Psoas muscle (tissue), 8 donors: Measurements from ENCODE around the gene FANK1. TPM values are rescaled to one million over a fixed set of nuclear protein-coding genes. Genes with fewer than 3 reads are reported as not detected.
"Not testable (repeated sequence)": the region's sequence is repeated elsewhere in the genome, so short reads cannot be mapped to it uniquely, and the experiment has no call there.

Experiments
- ATAC-seq, 4 donors: fragments of 200-7000 bp; cut with Tn5 transposase; one replicate each; pipeline ENCODE4 v1.9.1; 2020; ENCODE audit warnings: moderate library complexity in 3 of 4, mild to moderate bottlenecking in 2 of 4
- DNase-seq, 2 donors: peaks; one replicate each; pipeline ENCODE4 v3.0.0-alpha.2; 2020
- H3K27ac ChIP-seq: fragments of 200-600 bp; one replicate; pipeline ENCODE4 v1.8.0; 2022
- H3K27me3 ChIP-seq, 3 donors: fragments of 200-600 bp in 1 of 3; one replicate each; pipeline versions ENCODE4 v1.6.1 to v1.8.0; 2013 to 2022; ENCODE audit warnings: low read length in 2 of 3, mild to moderate bottlenecking in 2 of 3, moderate library complexity in 1 of 3; ENCODE audit not compliant: insufficient read depth in 3 of 3
- H3K36me3 ChIP-seq, 2 donors: fragments of 200-600 bp in 1 of 2; one replicate each; pipeline versions ENCODE4 v1.6.1 to v1.8.0; 2013 to 2022; ENCODE audit warnings: low read depth in 1 of 2, mild to moderate bottlenecking in 1 of 2, moderate library complexity in 1 of 2; ENCODE audit not compliant: insufficient read depth in 1 of 2
- H3K4me1 ChIP-seq: fragments of 200-600 bp; one replicate; pipeline ENCODE4 v1.8.0; 2022
- H3K4me3 ChIP-seq: fragments of 200-600 bp; one replicate; pipeline ENCODE4 v1.8.0; 2022; ENCODE audit warnings: mild to moderate bottlenecking
- H3K9me3 ChIP-seq: fragments of 200-600 bp; one replicate; pipeline ENCODE4 v1.8.0; 2022
- WGBS, 3 donors: extraction: QIAGEN DNeasy Blood & Tissue Kit; methylation state at CpG; one replicate each; pipeline versions ENCODE4 v1.1.6 to v1.1.7; 2013; 5-methylcytosine and 5-hydroxymethylcytosine counted together
- intact Hi-C, 2 donors: fragments of 100-400 bp; cut with DNase I; formaldehyde crosslinking; loops; one replicate each; pipeline versions ENCODE4 v1.11.0 to v1.14.2; 2022
- polyA plus RNA-seq, 3 donors: library from polyadenylated mRNA; stranded (reverse); fragments of 200-250 nt; gene quantifications; one replicate each; pipeline ENCODE4 v1.2.3, GENCODE V29; 2013
- total RNA-seq, 4 donors: library from RNA; stranded (reverse); fragmentation: NEBNext Ultra II Directional in 2 of 4; extraction: Animal tissue kit (Norgen Biotek cat#: 25700) in 2 of 4; gene quantifications; one replicate each; pipeline versions ENCODE4 v1.2.1 to v1.2.4, GENCODE V29; 2021 to 2023
- TF ChIP-seq, protein P1 (sequence below): fragments of 200-600 bp; IDR thresholded peaks from one replicate; pipeline ENCODE4 v1.8.0; 2022; ENCODE audit warnings: antibody characterized with exemption
- donor health status: healthy with polysubstance abuse.
- donor health status: DM: no; HTN: no; CAD: no; lungs with moderate emphysema.
- donor health status: Bipolar disorder and iron deficiency.
- donor health status: healthy.
- donor health status: DM: yes; HTN: yes; CAD: no.
- donor health status: DM: no; HTN: no; CAD: no.
- donor health status: DM: no; HTN: no; CAD: no.
- donor health status: DM: yes; HTN: yes; CAD: no.

Gene FANK1
- total and polyA plus RNA-seq, 7 donors: 0.23 to 0.49 (median 0.29) TPM; not detected in 3

DNA sequence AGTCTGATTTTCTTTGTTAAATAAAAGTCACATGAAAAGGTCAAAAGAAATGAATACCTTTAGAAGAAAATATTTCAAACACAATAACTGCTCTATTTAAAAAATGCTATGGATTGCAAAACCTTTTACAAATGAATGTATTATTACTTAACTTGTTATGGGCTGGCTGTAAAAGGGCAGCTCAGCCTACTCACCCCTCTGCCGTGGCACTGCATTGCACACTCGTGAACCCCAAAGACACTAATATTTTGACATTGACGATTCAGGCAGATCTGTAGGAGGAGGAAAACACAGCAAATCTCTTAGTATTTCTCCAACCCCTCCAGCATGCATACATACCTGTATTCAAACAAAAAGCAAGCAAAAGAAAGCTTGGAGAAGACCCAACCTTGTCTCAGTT is 149.5 kb downstream of the FANK1 start:
- Histone ChIP-seq H3K27ac (no peak overlapping the region), H3K9me3 (no peaks in the 10 kb centered on the region), H3K4me1 (no peaks in the 10 kb centered on the region), H3K4me3 (no peak overlapping the region), H3K36me3 (no peaks in the 10 kb centered on the region), H3K27me3 (no peaks in the 10 kb centered on the region)
- WGBS, 3 donors: 93 to 97% (median 94%) methylated on average over 3 of the region's 3 CpGs
- ATAC-seq: no peak
- TF ChIP-seq, protein P1, sequence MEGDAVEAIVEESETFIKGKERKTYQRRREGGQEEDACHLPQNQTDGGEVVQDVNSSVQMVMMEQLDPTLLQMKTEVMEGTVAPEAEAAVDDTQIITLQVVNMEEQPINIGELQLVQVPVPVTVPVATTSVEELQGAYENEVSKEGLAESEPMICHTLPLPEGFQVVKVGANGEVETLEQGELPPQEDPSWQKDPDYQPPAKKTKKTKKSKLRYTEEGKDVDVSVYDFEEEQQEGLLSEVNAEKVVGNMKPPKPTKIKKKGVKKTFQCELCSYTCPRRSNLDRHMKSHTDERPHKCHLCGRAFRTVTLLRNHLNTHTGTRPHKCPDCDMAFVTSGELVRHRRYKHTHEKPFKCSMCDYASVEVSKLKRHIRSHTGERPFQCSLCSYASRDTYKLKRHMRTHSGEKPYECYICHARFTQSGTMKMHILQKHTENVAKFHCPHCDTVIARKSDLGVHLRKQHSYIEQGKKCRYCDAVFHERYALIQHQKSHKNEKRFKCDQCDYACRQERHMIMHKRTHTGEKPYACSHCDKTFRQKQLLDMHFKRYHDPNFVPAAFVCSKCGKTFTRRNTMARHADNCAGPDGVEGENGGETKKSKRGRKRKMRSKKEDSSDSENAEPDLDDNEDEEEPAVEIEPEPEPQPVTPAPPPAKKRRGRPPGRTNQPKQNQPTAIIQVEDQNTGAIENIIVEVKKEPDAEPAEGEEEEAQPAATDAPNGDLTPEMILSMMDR: no peak
- intact Hi-C loops: no loop called here
- no peak for DNase-seq

DNA sequence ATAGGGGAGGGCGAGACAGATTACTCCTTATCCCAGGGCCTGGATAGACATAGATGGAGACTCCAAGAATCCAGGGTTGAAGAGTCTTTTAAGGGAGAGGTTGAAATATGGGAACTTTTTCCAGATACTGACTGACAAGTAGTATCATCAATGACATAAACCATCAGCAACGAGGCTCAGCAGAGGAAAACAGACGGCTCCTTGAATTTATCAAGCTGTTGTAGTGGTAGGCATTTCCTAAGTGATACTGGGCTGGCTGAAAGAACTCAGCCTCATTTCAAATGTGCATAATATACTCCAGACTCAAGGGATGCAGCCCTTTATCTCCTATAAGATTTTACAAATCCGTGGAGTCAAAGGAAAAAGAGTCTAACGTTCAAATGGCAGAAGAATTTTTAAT is 150.5 kb downstream of the FANK1 start:
- no peaks in the 10 kb centered on the region for H3K27me3 ChIP-seq
- 74 to 85% (median 74%) methylated on average over 5 of the region's 5 CpGs for WGBS, 3 donors
- intact Hi-C loops: no loop called here
- no peak overlapping the region for H3K27ac ChIP-seq
- no peaks in the 10 kb centered on the region for H3K4me1 ChIP-seq
- H3K36me3 ChIP-seq: no peaks in the 10 kb centered on the region
- no peak for ATAC-seq
- H3K9me3 ChIP-seq: no peaks in the 10 kb centered on the region
- DNase-seq: no peak
- H3K4me3 ChIP-seq: no peak overlapping the region
- TF ChIP-seq, protein P1: no peak

DNA sequence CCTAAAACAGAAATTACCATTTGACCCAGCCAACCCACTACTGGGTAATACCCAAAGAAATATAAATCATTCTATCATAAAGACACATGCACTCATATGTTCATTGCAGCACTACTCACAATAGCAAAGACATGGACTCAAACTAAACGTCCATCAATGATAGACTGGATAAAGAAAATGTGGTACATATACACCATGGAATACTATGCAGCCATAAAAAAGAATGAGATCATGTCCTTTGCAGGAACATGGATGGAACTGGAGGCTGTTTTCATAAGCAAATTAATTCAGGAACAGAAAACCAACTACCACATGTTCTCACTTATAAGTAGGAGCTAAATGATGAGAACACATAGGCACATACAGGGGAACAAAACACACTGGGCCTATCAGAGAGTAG is 151.4 kb downstream of the FANK1 start:
- H3K4me3 ChIP-seq, intact Hi-C loops, ATAC-seq, H3K36me3 ChIP-seq, H3K27me3 ChIP-seq, H3K4me1 ChIP-seq, H3K9me3 ChIP-seq, DNase-seq, H3K27ac ChIP-seq: not testable (repeated sequence)
- whole genome bisulfite sequencing, 3 donors: 87 to 94% (median 89%) methylated on average over 1 of the region's 1 CpG

DNA sequence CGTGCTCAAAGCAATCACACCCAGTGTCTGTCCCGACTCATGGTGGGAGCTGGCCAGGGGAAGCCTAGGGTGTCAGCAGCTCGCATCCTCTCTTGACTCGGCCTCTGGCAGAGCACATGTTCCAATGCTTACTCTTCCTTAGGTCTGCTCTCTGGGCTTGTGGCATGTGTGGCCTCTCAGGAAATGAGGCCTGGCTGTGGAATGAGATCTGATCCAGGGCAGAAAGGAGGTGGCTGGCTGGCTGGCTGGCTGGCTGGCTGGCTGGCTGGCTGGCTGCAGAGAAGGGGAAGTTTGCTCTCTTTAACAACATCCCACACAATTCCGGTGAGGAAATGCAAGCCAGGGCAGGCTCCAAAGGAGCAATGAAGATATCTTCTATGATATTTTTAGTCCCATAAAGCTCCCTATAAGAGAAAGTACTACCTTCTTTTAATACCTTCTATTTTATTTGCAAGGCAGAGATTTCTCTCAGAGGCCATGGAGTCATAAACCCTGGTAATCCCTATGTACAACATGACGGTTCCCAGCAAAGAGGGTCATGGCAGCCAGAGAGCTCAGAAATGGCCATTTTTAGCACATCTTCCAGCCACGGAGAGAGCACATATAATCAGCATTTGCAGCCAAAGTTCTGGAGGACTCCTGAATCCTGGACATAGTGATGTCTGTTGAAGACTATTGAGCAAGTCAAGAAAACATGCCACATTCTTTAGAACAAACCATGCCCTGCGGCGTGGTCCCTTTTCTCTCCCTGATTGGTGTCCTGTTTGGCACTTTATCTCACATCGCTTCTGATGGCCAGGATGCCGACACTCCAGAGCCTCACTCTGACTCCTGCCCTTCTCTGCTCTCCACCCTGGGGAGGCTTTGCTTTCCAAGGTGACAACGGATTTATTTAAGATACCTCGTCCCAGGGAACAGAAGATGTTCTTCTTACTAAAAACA is 153.7 kb downstream of the FANK1 start:
- no peak overlapping the region for H3K4me3 ChIP-seq
- TF ChIP-seq, protein P1: no peak
- intact Hi-C loops: no loop called here
- DNase-seq: no peak
- H3K27ac ChIP-seq: no peak overlapping the region
- H3K36me3 ChIP-seq: no peaks in the 10 kb centered on the region
- WGBS, 3 donors: 57 to 64% (median 64%) methylated on average over 13 of the region's 13 CpGs
- no peaks in the 10 kb centered on the region for H3K27me3 ChIP-seq
- no peaks in the 10 kb centered on the region for H3K9me3 ChIP-seq
- peak in 1 of 4 donors; percentile 31 for ATAC-seq
- H3K4me1 ChIP-seq: no peaks in the 10 kb centered on the region

DNA sequence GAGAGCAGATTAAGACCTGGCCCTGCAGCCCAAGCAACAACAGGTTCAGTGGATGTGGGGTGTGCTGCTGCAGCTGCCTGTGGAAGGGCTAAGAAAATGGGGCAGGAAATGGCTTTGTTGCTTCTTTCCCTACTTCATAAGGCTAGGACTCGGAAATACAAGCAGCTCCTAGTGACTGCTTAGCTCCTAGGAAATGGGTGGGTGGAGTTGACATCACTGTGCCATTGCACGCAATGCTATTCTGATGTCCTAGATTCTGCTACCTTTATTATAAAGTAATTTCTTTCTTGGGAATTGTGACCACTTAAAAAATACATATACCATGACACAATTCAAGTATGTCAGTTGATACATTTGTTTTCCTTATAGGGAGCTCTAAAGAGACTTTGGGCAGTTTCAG is 155.8 kb downstream of the FANK1 start:
- Histone ChIP-seq H3K4me3 (no peak overlapping the region), H3K27me3 (no peaks in the 10 kb centered on the region), H3K27ac (no peak overlapping the region), H3K4me1 (no peaks in the 10 kb centered on the region), H3K9me3 (no peaks in the 10 kb centered on the region), H3K36me3 (no peaks in the 10 kb centered on the region)
- intact Hi-C loops: no loop called here
- ATAC-seq (no peak), DNase-seq (no peak)
- 86 to 100% (median 95%) methylated on average over 2 of the region's 2 CpGs for WGBS, 3 donors
- TF ChIP-seq, protein P1: no peak
